GM12878 (cell line): ENCODE data around the gene MALT1. TPM values are rescaled to one million over a fixed set of nuclear protein-coding genes. Genes with fewer than 3 reads are reported as not detected.

Experiments used
- ATAC-seq: fragments of 200-7000 bp; cut with Tn5 transposase; 3 replicates; pipeline ENCODE4 v1.9.1; 2020; ENCODE audit warnings: mild to moderate bottlenecking, moderate library complexity
- BruUV-seq: library from RNA; stranded (reverse); fragments of 400-500 nt; replicated peaks from 2 replicates; lab custom pipeline; 2021; lab: Mats Ljungman, UMichigan
- CTCF ChIA-PET: fragments of 300-600 bp; sonication (Branson Sonifier 250); formaldehyde crosslinking; extraction: SDS; loops from one replicate; lab custom pipeline; 2021; ENCODE audit warnings: inconsistent platforms; lab: Yijun Ruan, JAX
- POLR2A ChIA-PET: fragments of 350-600 bp; formaldehyde crosslinking; extraction: SDS; loops from one replicate; lab custom pipeline; 2021; ENCODE audit warnings: inconsistent platforms; lab: Charles Lee
- RAD21 ChIA-PET: fragments of 300-600 bp; sonication (Branson Sonifier 250); formaldehyde crosslinking; loops from one replicate; lab custom pipeline; 2023; ENCODE audit warnings: antibody characterized with exemption; ENCODE audit not compliant: unreplicated experiment; lab: Charles Lee
- SMC1A ChIA-PET: fragments of 300-600 bp; sonication (Branson Sonifier 250); formaldehyde crosslinking; loops from one replicate; lab custom pipeline; 2023; ENCODE audit not compliant: unreplicated experiment, uncharacterized antibody; lab: Charles Lee
- DNase-seq: peaks from one replicate; pipeline ENCODE4 v3.0.0-alpha.2; 2011; ENCODE audit warnings: low read depth, low spot score
- FAIRE-seq: peaks from 3 replicates; lab custom pipeline; 2011; peaks lifted over from hg19 to GRCh38; lab: Jason Lieb, UNC
- H2AFZ ChIP-seq: 2 replicates; pipeline ENCODE4 v1.6.0; 2011; ENCODE audit warnings: low read depth, low read length, control low read depth; ENCODE audit not compliant: control insufficient read depth
- H3K27ac ChIP-seq: 2 replicates; pipeline ENCODE4 v1.5.1; 2011; ENCODE audit warnings: control low read depth; ENCODE audit not compliant: control insufficient read depth, insufficient read depth
- H3K27me3 ChIP-seq, 2 experiments: replicated peaks in 1 of 2; 2 replicates each; pipeline versions ENCODE4 v1.6.0 to v1.6.1; 2011; ENCODE audit warnings: low read length in 1 of 2; ENCODE audit not compliant: control insufficient read depth in 2 of 2, insufficient read depth in 2 of 2
- H3K36me3 ChIP-seq, 2 experiments: 2 replicates each; pipeline ENCODE4 v1.5.1; 2011; ENCODE audit warnings: low read length in 1 of 2; ENCODE audit not compliant: control insufficient read depth in 2 of 2, insufficient read depth in 2 of 2
- H3K4me1 ChIP-seq: 2 replicates; pipeline ENCODE4 v1.6.1; 2011; ENCODE audit warnings: mild to moderate bottlenecking, low read length, moderate library complexity, mixed read lengths; ENCODE audit not compliant: control insufficient read depth, insufficient read depth
- H3K4me2 ChIP-seq: 2 replicates; pipeline ENCODE4 v1.6.0; 2011; ENCODE audit warnings: control low read depth; ENCODE audit not compliant: control insufficient read depth, insufficient read depth
- H3K4me3 ChIP-seq: fragments of 200-600 bp; sonication (generic); 2 replicates; pipeline ENCODE4 v1.5.1; 2016
- H3K79me2 ChIP-seq: 2 replicates; pipeline ENCODE4 v1.6.0; 2011; ENCODE audit warnings: low read length; ENCODE audit not compliant: control insufficient read depth, insufficient read depth
- H3K9ac ChIP-seq: 2 replicates; pipeline ENCODE4 v1.8.0; 2011; ENCODE audit warnings: low read length, control low read depth, mixed read lengths; ENCODE audit not compliant: control insufficient read depth, insufficient read depth
- H3K9me3 ChIP-seq: replicated peaks from 3 replicates; pipeline ENCODE4 v1.5.1; 2011; ENCODE audit warnings: mild to moderate bottlenecking, low read length; ENCODE audit not compliant: control insufficient read depth, insufficient read depth
- H4K20me1 ChIP-seq: 2 replicates; pipeline ENCODE4 v1.6.0; 2011; ENCODE audit not compliant: control insufficient read depth, insufficient read depth
- BCL3 ChIP-seq: IDR thresholded peaks from 2 replicates; pipeline ENCODE4 v1.6.1; 2011; ENCODE audit warnings: borderline replicate concordance, low read depth, mild to moderate bottlenecking, moderate library complexity, low read length; ENCODE audit not compliant: insufficient read depth, poor library complexity, severe bottlenecking
- BCLAF1 ChIP-seq: fragments of 450-650 bp; IDR thresholded peaks from 2 replicates; pipeline ENCODE4 v1.6.1; 2017; ENCODE audit warnings: antibody characterized with exemption, mild to moderate bottlenecking, moderate library complexity
- E2F8 ChIP-seq: fragments of 450-650 bp; IDR thresholded peaks from 2 replicates; pipeline ENCODE4 v1.6.1; 2018; ENCODE audit warnings: mild to moderate bottlenecking, low read depth, moderate library complexity; ENCODE audit not compliant: partially characterized antibody
- ETV6 ChIP-seq, 2 experiments: fragments of 450-650 bp in 1 of 2; IDR thresholded peaks in 1 of 2; conservative IDR thresholded peaks in 1 of 2; 2 replicates each; pipeline ENCODE4 v1.6.1; 2014; ENCODE audit warnings: antibody characterized with exemption in 1 of 2, borderline replicate concordance in 1 of 2, low read depth in 1 of 2, mild to moderate bottlenecking in 1 of 2, moderate library complexity in 1 of 2
- HCFC1 ChIP-seq: fragments of 150-350 bp; IDR thresholded peaks from 2 replicates; pipeline ENCODE4 v1.6.1; 2014; ENCODE audit warnings: low read length
- LARP7 ChIP-seq: fragments of 450-650 bp; IDR thresholded peaks from 2 replicates; pipeline ENCODE4 v1.6.1; 2017; ENCODE audit warnings: mild to moderate bottlenecking
- MYC ChIP-seq: IDR thresholded peaks from 2 replicates; pipeline ENCODE4 v1.6.1; 2011; ENCODE audit warnings: mild to moderate bottlenecking, low read length, moderate library complexity, inconsistent platforms; ENCODE audit not compliant: insufficient read depth, insufficient replicate concordance, insufficient read length, severe bottlenecking
- PBX3 ChIP-seq: IDR thresholded peaks from 2 replicates; pipeline ENCODE4 v1.6.1; 2011; ENCODE audit warnings: mild to moderate bottlenecking, low read depth, low read length, moderate library complexity; ENCODE audit not compliant: insufficient replicate concordance
- WGBS: methylation state at CpG from one replicate; pipeline ENCODE4 v1.1.6; 2016; ENCODE audit warnings: low lambda C conversion rate; ENCODE audit not compliant: insufficient replicate concordance, insufficient coverage; ENCODE audit errors: missing lambda C conversion rate; 5-methylcytosine and 5-hydroxymethylcytosine counted together
- in situ Hi-C: fragments of 300-500 bp; cut with MboI; formaldehyde crosslinking; loops from 9 replicates; pipeline ENCODE4 v1.14.3; 2018; ENCODE audit warnings: mixed read lengths
- intact Hi-C: fragments of 100-400 bp; cut with micrococcal nuclease; formaldehyde crosslinking; loops from one replicate; pipeline ENCODE4 v1.14.2; 2022; ENCODE audit not compliant: unreplicated experiment
- polyA plus RNA-seq, 11 experiments: library from polyadenylated mRNA; depleted of rRNA in 4 of 11; unstranded in 6 of 11; stranded (reverse) in 5 of 11; fragments of >200 nt; fragmentation: Nextera tagmentation in 4 of 11; fragmentation: Illumina TruSeq in 1 of 11; extraction: Ambion mirVana in 4 of 11; extraction: Trizol in 1 of 11; gene quantifications; 1 replicate in 1 of 11; 2 replicates in 10 of 11; pipeline versions ENCODE4 v1.2.1 to v1.2.3, GENCODE V29; 2011 to 2016; ENCODE audit warnings: inconsistent platforms in 2 of 11, missing spikeins in 2 of 11, low read depth in 1 of 11
- total RNA-seq, 4 experiments: library from RNA; depleted of rRNA in 3 of 4; stranded (reverse); fragments of >200 nt in 3 of 4; fragmentation: Illumina TruSeq in 1 of 4; extraction: Trizol in 1 of 4; gene quantifications; 2 replicates each; pipeline versions ENCODE4 v1.2.1 to v1.2.3, GENCODE V29; 2013 to 2021

MALT1 gene
- total and polyA plus RNA-seq, 10 of the 15 experiments (the other 5 are each of a cell fraction or from before 2014, with no cell fraction given) = 17.6 to 126 (median 45.4) TPM

GRCh38 chr18:58727776-58728500, 56.7 kb downstream of the MALT1 start (continued):
- TF ChIP-seq BCL3 (no peak), MYC (no peak), HCFC1 (no peak), ETV6 (conservative IDR thresholded peaks at IDR 0.05 in 1 of 2, IDR thresholded peaks at IDR 0.05 in 1 of 2; ENCODE audit: borderline replicate concordance in 1 of 2, low read depth in 1 of 2) (no peak), LARP7 (no peak), E2F8 (no peak)
- TF ChIP-seq, all 136 proteins: peak for 0

- ChIA-PET CTCF (interaction anchor here (1.1 kb wide), 1 partner anchor 20 kb away, joined by 4 read pairs; no protein-coding TSS in a partner anchor), RAD21 (no interaction called here), SMC1A (interaction anchor here (0.9 to 1.2 kb wide), 2 partner anchors 10 to 201 kb away, joined by 3 read pairs; no protein-coding TSS in a partner anchor), POLR2A (no interaction called here)
- no TSS peak for BruUV-seq
- Histone ChIP-seq H3K27me3 (no peaks in the 10 kb centered on the region), H2AFZ (no peak overlapping the region), H3K9ac (no peak overlapping the region), H3K4me2 (no peak overlapping the region), H3K79me2 (no peaks in the 10 kb centered on the region), H3K36me3 (peaks cover 3 to 33% of the 10 kb centered on the region in 2 experiments), H3K4me1 (no peaks in the 10 kb centered on the region), H3K9me3 (no peaks in the 10 kb centered on the region), H3K27ac (no peak overlapping the region), H4K20me1 (no peaks in the 10 kb centered on the region), H3K4me3 (no peak overlapping the region)
- 97% methylated on average over 3 of the region's 3 CpGs for WGBS
- DNase-seq = no peak
- intact Hi-C loops (no loop called here), in situ Hi-C loops (no loop called here)
- no peak for FAIRE-seq
- no peak for ATAC-seq
- TF ChIP-seq BCLAF1 = no peak
- TF ChIP-seq PBX3 = no peak
Observed at GRCh38 chr18:58728719-58729118, 57.5 kb downstream of the MALT1 start.
